GM19452 (cell line): ENCODE data around the gene HPN.
"Not testable (repeated sequence)": the region's sequence is repeated elsewhere in the genome, so short reads cannot be mapped to it uniquely, and the experiment has no call there.

ENCODE experiments used
- ATAC-seq: cut with Tn5 transposase; IDR thresholded peaks from one replicate; pipeline ENCODE4 v1.9.1; 2021; ENCODE audit not compliant: unreplicated experiment

Gene HPN

DNA sequence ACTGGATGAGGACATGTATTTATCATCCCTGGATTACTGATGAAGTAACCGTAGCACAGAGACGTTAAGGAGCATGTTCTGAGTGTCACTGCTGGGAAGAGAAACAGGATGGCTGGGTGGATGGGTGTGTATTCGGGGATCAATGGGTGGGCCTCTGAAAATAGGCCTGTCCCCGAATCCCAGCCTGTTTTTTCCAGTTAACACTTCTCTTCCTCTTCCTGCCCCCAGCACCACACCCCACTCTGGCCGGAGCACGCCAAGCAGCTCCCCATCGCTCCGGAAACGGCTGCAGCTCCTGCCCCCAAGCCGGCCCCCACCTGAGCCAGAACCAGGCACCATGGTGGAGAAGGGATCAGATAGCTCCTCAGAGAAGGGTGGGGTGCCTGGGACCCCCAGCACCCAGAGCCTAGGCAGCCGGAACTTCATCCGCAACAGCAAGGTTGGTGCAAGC is 32.6 kb upstream of the HPN start:
- no peak for ATAC-seq

DNA sequence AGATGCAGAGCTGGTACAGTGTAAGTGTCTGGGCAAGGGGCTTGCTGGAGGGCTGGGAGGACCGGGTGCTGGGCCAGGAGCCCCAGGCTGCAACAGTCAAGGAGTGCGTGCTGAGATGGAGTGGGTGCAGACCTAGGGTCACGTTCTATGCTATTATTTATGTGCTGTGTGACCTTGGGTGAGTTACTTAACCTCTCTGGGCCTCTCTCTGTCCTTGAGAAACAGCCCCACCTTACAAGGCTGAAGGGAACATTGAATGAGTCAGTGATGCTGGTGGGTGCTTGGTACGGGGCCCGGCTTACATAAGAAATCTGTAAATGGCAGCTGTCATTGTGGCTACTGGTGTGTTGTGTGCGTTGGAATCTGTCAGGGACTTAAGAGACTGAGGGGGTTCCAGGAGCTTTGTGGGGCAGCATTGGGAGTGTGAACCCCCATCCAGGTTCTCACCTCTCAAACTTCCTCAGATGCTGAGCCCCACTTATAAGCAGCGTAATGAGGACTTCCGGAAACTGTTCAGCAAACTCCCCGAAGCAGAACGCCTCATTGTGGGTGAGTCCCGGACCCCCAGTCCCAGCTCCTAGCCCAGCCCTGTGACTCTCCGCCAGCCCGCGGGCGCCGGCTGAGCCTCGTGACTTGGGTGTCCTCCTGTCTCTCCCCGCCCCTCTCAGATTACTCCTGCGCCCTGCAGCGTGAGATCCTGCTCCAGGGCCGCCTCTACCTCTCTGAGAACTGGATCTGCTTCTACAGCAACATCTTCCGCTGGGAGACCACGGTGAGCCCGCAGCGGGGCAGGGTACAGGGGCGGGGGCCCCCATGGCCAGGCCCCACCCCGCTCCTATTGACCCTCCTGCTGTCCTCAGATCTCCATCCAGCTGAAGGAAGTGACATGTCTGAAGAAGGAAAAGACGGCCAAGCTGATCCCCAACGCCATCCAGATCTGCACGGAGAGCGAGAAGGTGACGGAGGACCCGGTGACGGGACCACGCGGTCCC is 31.8 kb upstream of the HPN start:
- no peak for ATAC-seq

DNA sequence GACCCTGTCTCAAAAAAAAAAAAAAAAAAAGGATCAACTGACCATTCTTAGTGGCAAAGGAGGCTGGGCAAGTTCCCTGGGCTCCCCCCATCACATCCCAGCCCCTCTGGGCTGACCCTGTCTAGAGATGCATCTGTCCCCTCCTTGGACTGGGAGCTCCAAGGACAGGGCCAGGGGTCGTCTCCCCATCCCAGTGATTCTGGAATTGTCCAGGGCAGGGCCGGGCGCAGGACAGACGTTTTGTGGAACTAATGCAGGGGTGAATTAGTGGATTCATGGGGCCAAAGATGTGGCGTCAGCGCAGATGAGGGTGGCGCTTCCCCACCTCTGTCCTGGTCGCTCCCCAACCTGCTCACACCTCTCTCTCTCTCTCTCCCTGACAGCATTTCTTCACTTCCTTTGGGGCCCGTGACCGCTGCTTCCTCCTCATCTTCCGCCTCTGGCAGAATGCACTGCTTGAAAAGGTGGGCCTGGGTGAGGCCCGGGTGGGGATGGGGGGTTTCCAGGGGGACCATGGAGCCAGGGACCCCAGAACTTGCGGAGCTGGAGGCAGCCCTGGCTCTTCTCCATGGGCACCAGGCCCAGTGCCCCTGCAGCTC is 30.3 kb upstream of the HPN start:
- no peak for ATAC-seq

DNA sequence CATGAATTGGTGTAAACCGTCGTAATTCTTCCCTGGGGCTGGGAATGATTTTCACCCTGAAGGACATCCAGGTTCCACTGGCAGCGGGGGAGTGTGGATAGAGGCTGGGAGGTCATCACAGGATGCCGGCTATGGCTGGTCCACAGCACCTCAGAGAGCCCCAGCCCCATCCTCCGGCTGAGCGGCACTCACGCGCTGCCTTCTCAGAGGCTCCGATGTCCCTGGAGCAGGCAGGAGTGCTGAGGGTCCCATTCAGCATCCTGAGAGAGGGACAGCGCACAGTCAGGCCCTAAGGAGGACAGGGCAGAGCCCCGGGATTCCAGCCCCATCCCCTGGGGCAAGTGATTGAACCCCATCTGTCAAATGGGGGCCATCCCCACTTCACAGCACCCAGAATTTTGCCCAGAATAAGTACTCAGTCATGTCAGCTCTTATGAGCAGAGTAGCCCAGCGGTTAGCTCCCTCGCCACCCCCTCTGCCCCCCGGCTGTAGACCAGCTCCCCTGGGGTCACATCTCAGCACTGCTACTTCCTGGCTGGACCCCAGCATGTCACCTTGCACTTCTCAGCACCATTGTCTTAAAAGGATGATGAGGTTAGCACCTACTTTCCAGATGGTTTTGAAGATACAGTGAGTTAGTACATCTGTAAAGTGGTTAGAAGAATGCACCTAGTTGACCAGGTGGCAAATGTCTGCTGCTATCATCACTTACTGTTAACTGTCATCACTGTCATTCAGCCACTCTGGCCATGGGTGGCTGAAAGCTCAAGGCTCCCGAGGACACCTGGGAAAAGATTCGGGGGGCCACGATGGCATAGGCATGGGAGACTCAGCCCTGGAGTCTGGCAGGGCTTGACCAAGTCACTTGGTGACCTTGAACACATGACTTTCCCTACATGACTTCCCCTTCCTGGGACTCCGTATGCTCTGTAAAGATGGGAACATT is 29.5 kb upstream of the HPN start:
- no peak for ATAC-seq

DNA sequence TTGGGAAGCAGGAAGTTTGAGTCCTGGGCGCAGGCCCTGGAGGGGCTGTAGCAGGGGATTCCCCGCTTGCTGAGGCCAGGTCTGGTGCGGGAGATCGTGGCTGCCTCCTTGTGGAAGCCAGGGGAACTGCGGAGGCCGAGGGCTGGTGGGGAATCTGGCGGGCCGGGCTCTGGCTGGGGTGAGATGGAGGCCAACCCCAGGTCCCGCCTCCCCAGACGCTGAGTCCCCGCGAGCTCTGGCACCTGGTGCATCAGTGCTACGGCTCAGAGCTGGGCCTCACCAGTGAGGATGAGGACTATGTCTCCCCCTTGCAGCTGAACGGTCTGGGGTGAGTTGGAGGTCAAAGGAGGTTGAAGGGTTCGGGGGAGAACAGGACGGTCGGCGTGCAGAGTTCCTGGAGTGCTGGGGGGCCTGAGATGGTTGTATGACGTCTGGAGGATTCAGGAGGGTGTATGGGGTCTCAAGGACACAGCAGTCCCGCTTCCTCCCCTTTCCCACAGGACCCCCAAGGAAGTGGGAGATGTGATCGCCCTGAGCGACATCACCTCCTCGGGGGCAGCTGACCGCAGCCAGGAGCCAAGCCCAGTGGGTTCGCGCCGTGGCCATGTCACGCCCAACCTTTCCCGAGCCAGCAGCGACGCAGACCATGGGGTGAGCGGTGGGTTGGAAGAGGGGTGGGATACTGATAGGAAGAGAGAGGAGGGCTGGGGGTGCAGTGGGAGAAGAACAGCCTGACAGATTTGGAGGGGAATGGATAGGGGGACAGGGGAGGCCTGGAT is 28.3 kb upstream of the HPN start:
- no peak for ATAC-seq

DNA sequence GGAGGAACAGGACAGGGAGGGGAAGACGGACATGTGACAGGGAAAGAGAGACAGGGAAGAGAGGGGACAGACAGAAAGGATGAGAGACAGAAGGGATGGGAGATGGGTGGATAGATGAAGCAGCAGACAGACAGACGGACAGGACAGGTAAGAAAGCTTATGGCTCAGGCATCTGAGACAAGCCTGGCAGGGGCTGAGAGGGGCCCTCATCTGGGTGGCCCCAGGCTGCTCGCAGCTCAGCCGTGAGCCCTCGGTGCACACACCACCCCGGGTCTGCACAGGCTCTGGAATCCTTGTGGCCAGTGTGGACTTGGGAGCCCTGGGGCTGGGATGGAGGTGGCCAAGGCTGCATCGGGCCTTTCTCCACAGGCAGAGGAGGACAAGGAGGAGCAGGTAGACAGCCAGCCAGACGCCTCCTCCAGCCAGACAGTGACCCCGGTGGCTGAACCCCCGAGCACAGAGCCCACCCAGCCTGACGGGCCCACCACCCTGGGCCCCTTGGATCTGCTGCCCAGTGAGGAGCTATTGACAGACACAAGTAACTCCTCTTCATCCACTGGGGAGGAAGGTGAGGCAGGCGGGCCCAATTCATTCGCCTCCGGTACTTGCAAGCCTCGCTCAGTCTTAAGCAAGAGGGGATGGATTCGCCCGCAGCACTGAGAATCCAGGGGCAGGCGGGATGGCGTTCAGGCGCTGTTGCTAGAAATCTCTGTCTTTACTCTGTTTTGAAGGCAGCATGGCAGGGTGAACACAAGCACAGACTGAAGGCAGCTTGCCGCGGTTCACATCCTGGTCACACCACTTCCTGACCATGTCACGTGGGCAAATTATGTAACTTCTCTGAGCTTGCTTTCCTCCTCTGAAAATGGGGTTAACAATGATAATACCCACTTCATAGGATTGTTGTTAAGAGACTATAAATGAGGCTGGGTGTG is 27.4 kb upstream of the HPN start:
- ATAC-seq, result no peak

DNA sequence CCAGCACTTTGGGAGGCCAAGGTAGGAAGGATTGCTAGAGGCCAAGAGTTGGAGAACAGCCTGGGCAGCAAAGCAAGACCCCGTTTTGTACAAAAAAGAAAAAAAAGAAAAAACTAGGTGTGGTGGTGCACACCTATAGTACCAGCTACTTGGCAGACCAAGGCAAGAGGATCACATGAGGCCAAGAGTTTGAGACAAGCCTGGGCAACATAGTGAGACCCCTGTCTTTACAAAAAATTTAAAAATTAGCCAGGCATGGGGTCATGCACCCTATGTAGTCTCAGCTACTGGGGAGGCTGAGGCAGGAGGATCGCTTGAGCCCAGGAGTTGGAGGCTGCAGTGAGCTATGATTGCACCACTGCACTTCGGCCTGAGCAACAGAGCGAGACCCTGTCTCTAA is 26.7 kb upstream of the HPN start:
- not testable (repeated sequence) for ATAC-seq

DNA sequence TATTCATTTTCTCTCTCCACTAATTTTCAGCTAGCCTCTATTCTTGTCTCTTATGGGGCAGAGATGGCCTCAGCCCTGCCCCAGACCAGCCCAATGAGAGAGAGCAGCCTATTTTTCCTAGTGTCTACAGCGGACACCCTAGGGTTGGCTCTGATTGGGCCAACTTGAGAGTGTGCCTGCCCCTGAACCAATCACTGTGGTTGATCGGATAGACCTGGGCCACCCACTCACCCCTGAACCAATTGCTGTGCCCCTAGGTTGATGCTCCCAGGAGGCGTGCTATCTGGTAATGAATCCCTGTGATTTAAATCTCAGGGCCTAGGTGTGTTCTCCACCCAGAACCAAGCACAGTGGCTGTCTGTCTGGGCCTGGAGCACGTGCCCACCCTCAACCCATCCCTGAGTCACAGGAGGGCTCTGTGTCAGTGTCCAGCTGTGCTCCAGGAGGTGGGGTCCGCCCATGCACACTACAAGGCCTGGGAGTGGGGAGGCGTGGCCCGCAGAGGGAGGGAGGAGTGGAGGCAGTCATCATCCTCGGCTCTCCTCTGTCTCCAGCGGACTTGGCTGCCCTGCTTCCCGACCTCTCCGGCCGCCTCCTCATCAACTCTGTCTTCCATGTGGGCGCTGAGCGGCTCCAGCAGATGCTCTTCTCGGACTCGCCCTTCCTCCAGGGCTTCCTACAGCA is 26.1 kb upstream of the HPN start:
- no peak for ATAC-seq

DNA sequence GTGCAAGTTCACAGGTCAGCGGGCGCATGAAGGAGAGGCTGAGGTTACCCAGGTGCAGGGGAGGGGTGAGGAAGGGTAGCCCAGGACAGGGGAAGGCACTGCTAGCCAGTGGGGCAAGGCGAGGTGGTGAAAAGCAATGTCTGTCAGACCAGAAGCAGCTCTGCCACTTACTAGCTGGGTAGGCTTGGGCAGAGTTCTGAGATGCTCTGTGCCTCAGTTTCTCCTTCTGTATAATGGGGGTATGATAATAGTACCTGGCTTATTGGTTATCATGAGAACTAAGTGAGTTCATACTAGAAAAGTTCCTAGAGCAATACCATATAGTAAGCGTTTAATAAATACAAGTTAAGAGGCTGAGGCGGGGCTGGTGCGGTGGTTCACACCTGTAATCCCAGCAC is 25.6 kb upstream of the HPN start:
- no peak for ATAC-seq

DNA sequence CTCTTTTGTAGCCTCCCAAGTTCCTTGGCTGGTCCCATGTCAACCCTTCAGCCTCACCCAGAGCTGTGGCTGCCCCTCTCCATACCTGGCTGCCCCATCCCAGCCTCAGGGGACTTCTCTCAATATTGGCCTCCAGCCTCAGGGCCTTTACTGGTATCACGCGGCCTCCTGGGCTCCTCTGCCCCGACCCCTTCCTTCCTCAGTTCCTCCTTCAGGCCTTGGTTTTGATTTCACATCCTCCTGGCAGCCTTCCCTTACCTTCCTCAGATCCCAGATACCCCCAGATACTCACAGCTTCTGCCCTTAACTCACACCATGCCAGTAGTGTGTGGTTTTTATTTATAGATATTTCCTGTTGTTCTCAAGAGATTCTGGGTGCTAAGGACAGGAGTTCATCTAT is 24.0 kb upstream of the HPN start:
- ATAC-seq, result no peak

DNA sequence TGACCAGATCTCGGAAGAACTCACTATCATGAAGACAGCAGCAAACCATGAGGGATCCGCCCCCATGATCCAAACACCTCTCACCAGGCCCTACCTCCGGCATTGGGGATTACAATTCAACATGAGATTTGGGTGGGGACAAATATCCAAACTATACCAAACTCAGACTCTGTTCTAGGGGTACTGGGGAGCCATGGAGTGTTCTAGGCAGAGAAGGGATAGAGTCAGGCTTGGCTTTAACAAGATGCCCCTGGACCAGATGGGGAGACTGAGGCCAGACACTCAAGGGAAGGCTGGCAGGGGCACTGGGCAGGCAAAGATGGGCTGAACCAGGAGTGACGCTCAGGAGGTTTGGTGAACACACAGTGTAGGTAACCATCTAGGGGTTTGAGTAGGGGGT is 23.1 kb upstream of the HPN start:
- ATAC-seq, result no peak

DNA sequence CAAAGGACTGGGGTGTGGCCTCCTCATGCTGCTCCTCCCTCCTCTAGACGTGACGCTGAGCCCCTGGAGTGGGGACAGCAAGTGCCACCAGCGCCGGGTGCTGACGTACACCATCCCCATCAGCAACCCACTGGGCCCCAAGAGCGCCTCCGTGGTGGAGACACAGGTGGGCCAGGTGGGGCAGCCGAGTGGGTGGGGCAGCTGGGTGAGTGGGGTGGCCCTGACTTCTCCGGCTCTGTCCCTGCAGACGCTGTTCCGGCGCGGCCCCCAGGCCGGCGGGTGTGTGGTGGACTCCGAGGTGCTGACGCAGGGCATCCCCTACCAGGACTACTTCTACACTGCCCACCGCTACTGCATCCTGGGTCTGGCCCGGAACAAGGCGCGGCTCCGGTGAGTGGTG is 22.4 kb upstream of the HPN start:
- ATAC-seq, result no peak

DNA sequence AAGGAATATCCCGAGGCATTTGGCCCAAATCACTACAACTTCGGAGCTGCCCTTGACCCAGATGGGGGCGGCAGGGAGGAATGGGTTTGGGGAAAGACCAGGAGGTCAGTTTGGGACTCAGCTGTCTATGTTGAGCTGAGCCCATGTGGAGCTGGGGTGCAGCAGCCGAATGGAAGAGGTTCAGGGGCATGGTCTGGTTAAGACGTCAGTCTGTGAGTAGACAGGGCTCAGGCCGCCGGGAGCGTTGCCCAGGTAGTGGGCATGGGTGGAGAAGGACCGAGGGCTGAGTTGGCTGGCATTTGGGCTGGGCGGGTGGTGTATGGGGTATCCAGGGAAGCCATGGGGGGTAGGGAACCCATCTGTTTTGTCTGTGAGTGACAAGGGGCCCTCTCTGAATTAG is 20.5 kb upstream of the HPN start:
- no peak for ATAC-seq

DNA sequence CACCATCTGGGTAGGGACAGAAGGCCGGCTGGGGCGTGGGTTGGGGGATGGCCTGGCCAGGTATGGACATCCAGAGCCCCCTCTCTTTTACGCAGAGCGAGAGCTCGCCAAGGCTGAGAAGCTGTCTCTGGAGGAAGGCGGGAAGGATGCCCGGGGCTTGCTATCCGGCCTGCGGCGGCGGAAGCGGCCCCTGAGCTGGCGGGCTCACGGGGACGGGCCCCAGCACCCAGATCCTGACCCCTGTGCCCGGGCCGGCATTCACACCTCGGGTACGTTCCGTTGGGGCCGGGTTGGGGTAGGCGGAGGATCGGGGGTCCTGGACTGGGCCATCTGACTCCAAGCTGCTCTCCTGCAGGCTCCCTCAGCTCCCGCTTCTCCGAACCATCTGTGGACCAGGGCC is 19.9 kb upstream of the HPN start:
- ATAC-seq, result no peak

DNA sequence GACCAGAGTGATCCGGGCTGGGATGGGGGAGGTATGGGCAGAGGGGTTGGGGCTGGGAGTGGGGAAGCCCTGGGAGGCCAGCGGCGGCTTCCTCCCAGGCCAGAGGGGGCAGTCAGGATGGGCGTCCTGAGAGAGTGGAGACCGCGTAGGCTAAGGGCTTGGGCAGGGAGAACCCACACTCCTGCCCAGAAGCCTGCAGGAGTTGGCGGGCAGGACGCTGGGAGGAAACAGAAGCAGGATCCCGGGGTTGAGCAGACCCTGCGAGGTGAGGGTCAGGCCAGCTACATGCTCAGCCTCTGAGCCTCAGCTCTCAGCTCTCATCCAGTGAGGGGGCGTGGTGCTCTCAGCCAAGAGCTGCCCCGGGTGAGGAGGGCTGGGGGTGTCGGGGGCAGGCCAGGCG is 19.1 kb upstream of the HPN start:
- no peak for ATAC-seq

DNA sequence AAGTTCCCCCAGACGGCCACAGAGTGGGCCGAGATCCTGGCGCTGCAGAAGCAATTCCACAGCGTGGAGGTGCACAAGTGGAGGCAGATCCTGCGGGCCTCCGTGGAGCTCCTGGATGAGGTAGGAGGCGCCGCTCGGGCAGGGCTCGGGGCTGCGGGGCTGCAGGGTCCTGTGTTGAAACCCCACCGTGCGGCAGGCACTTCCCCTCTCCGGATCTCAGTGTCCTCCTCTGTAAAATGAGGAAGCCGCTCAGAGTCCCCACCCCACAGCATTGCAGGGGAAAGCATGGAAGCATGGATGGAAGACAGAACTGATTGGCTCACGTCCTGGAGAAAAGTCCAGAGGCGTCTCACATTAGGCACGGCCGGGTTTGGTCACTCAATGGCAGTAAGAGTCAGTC is 18.1 kb upstream of the HPN start:
- ATAC-seq, result no peak

DNA sequence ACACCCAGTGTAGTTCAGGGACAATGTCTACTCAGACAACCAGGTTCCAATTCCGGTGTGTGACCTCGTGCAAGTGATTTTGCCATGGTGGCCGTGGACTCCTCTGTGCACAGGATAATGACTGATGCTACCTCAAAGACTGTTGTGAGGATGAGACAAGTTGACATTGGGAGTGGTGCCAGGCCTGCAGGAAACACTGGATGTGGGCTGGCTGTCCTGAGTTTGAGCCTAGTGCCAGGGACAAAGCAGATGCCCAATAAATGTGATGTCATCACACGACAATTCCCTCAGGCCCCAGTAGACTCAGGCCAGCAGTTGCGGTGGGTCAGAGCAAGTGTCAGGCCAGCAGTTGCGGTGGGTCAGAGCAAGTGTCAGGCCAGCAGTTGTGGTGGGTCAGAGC is 17.4 kb upstream of the HPN start:
- no peak for ATAC-seq

DNA sequence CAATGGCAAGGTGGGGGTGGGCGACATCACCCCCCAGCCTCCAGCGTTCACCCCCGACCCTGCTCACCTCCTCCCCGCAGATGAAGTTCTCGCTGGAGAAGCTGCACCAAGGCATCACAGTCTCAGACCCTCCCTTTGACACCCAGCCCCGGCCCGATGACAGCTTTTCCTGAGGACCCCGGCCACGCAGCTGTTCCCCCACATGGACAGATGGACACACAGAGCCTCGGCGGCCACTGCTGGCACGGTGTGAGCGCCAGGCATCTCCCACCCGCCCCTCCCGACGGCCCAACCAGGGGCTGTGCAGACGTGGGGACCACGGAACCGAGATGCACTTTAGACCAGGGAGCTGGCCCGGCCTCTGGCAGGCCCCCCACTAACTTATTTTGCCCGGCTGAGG is 15.6 kb upstream of the HPN start:
- no peak for ATAC-seq

DNA sequence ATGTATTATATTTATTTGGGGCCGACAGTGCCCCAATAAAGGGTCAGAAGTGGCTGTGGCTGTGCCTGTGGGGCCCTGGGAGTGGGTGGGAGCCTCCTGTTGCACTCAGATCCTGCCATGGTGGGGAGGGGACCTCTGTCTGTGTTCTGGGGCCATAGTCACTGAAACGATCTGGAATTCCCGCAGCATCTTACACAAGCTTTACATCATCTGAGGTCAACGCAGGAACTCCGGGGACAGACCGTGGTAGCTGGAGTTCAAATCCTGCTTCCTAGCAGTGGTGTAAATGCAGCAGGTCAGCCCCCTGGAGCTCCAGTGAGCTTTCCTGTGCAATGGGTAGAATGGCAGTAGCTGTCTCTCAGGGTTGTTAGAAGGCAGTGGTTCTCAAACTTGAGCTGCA is 15.1 kb upstream of the HPN start:
- ATAC-seq, result no peak
